ENCODE data around the gene ARMC2.

- TF ChIP-seq CTCF (IDR thresholded peaks at IDR 0.05; ENCODE audit: insufficient read depth, low read depth, low read length) = no peak
- no peak for TF ChIP-seq EZH2 (IDR thresholded peaks at IDR 0.05; ENCODE audit: insufficient read depth, low read length)
These were observed 14.4 kb downstream of the ARMC2 start for GRCh38 chr6:108862479-108863191.
